Fibroblast of villous mesenchyme (primary cell): ENCODE measurements around the gene HOXA7. TPM values are rescaled to one million over a fixed set of nuclear protein-coding genes. Genes with fewer than 3 reads are reported as not detected.
A peak's percentile ranks its signal among the peaks of the same experiment; 100 is the strongest.

ENCODE experiments used
- DNase-seq: peaks from one replicate; pipeline ENCODE4 v3.0.0-alpha.2; 2010; ENCODE audit warnings: low read depth
- H3K4me3 ChIP-seq: 2 replicates; pipeline ENCODE4 v1.5.1; 2011; ENCODE audit warnings: low read depth, mild to moderate bottlenecking, low read length
- CTCF ChIP-seq: IDR thresholded peaks from 2 replicates; pipeline ENCODE4 v1.5.1; 2012; ENCODE audit warnings: low read depth, mild to moderate bottlenecking, low read length; ENCODE audit not compliant: insufficient read depth
- total RNA-seq: library from RNA; depleted of rRNA; stranded (reverse); fragments of >200 nt; gene quantifications from 2 replicates; pipeline ENCODE4 v1.2.3, GENCODE V29; 2012

Gene HOXA7
- total RNA-seq, 1 donor, result 2.2 TPM

- DNase-seq, result peak; percentile 94
- no peak for TF ChIP-seq CTCF
- H3K4me3 ChIP-seq, result peak overlapping the region; percentile 67
These were observed 16.5 kb upstream of the HOXA7 start for GRCh38 chr7:27172823-27173510.

- TF ChIP-seq CTCF, result no peak
- DNase-seq, result peak; percentile 93
- peak overlapping the region; percentile 67 for H3K4me3 ChIP-seq
These were observed 15.9 kb upstream of the HOXA7 start for GRCh38 chr7:27172315-27172774.

GRCh38 chr7:27171637-27172314 is 15.3 kb upstream of the HOXA7 start:
- peak; percentile 75 for DNase-seq
- no peak for TF ChIP-seq CTCF
- peak overlapping the region; percentile 67 for H3K4me3 ChIP-seq

- peak; percentile 69 for DNase-seq
- no peak for TF ChIP-seq CTCF
- H3K4me3 ChIP-seq, result peak overlapping the region; percentile 67
These were observed 14.8 kb upstream of the HOXA7 start for GRCh38 chr7:27171325-27171636.

GRCh38 chr7:27170426-27171324 is 14.2 kb upstream of the HOXA7 start:
- peak overlapping the region; percentile 67 for H3K4me3 ChIP-seq
- no peak for TF ChIP-seq CTCF
- peak; percentile 48 for DNase-seq

GRCh38 chr7:27169658-27170425 is 13.4 kb upstream of the HOXA7 start:
- peak overlapping the region; percentile 67 for H3K4me3 ChIP-seq
- no peak for TF ChIP-seq CTCF
- DNase-seq, result peak; percentile 67
